GM21447 (cell line): ENCODE measurements around the gene TEX22.

Source experiments
- ATAC-seq: cut with Tn5 transposase; IDR thresholded peaks from one replicate; pipeline ENCODE4 v1.9.1; 2021; ENCODE audit not compliant: unreplicated experiment

Gene TEX22

GRCh38 chr14:105384041-105384557, 14.2 kb upstream of the TEX22 start:
- no peak for ATAC-seq

- ATAC-seq, result no peak
Observed at GRCh38 chr14:105384605-105385321, 13.6 kb upstream of the TEX22 start.

GRCh38 chr14:105385322-105385637, 13.1 kb upstream of the TEX22 start:
- ATAC-seq, result no peak

GRCh38 chr14:105385698-105386365, 12.5 kb upstream of the TEX22 start:
- no peak for ATAC-seq

- no peak for ATAC-seq
Observed at GRCh38 chr14:105386581-105387529, 11.5 kb upstream of the TEX22 start.

GRCh38 chr14:105387530-105387922, 10.8 kb upstream of the TEX22 start:
- no peak for ATAC-seq

GRCh38 chr14:105388110-105388951, 10.0 kb upstream of the TEX22 start:
- no peak for ATAC-seq

- no peak for ATAC-seq
Observed at GRCh38 chr14:105388976-105389375, 9.4 kb upstream of the TEX22 start.

GRCh38 chr14:105389534-105389933, 8.8 kb upstream of the TEX22 start:
- no peak for ATAC-seq

GRCh38 chr14:105389976-105390848, 8.1 kb upstream of the TEX22 start:
- ATAC-seq, result no peak

- no peak for ATAC-seq
Observed at GRCh38 chr14:105390849-105391500, 7.4 kb upstream of the TEX22 start.

- no peak for ATAC-seq
Observed at GRCh38 chr14:105391541-105391940, 6.8 kb upstream of the TEX22 start.

GRCh38 chr14:105392131-105393090, 5.9 kb upstream of the TEX22 start:
- ATAC-seq, result no peak

- ATAC-seq, result no peak
Observed at GRCh38 chr14:105393151-105393550, 5.2 kb upstream of the TEX22 start.

GRCh38 chr14:105394714-105395537, 3.4 kb upstream of the TEX22 start:
- ATAC-seq, result no peak

- ATAC-seq, result no peak
Observed at GRCh38 chr14:105395538-105395854, 2.8 kb upstream of the TEX22 start.

- ATAC-seq, result no peak
Observed at GRCh38 chr14:105397350-105397931, 897 bp upstream of the TEX22 start.
